T-helper 1 cell treated with Interleukin-12 subunit alpha and Interleukin-12 subunit beta and Interleukin-4 antibody, amounts not matched to agents 30 μg/mL and 1 μg/mL, for 36 hours (primary cell): ENCODE measurements around the gene CHST15.

Experiments
- H3K27ac Mint-ChIP-seq: one replicate; pipeline ENCODE4 v1.8.0; 2021; ENCODE audit warnings: mild to moderate bottlenecking, mixed read lengths
- H3K27me3 Mint-ChIP-seq: one replicate; pipeline ENCODE4 v1.8.0; 2021; ENCODE audit warnings: low read depth, mixed read lengths
- H3K36me3 Mint-ChIP-seq: one replicate; pipeline ENCODE4 v1.8.0; 2021; ENCODE audit warnings: low read depth, mixed read lengths
- H3K4me1 Mint-ChIP-seq: one replicate; pipeline ENCODE4 v1.8.0; 2021; ENCODE audit warnings: low read depth, mixed read lengths
- H3K4me3 Mint-ChIP-seq: one replicate; pipeline ENCODE4 v1.8.0; 2021; ENCODE audit warnings: mild to moderate bottlenecking, moderate library complexity, mixed read lengths
- H3K9me3 Mint-ChIP-seq: one replicate; pipeline ENCODE4 v1.8.0; 2021; ENCODE audit warnings: mixed read lengths

CHST15 gene

DNA sequence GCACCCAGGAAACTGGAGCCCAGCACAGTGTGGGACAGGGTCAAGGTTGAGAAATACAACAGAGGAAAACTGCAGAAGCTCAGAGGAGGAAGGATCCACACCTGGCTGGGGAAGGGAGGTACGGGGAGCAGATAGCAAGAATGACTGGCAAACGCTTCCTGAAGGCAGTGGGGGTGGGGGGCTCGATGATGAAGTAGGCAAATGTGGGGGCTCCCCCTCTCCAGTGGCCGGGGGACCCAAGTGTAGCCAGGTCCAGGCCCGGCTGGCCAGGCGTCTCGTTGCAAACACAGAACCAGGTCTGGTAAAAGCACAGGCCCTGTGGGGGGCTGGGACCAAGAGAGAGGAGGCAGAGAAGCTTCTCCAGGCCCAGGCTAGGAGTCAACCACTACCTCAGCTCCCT, 7.7 kb downstream of the CHST15 start:
- no peak overlapping the region for H3K4me3 Mint-ChIP-seq
- no peaks in the 10 kb centered on the region for H3K4me1 Mint-ChIP-seq
- H3K27ac Mint-ChIP-seq: no peak overlapping the region
- peaks cover 38% of the 10 kb centered on the region for H3K27me3 Mint-ChIP-seq
- no peaks in the 10 kb centered on the region for H3K9me3 Mint-ChIP-seq
- no peaks in the 10 kb centered on the region for H3K36me3 Mint-ChIP-seq

DNA sequence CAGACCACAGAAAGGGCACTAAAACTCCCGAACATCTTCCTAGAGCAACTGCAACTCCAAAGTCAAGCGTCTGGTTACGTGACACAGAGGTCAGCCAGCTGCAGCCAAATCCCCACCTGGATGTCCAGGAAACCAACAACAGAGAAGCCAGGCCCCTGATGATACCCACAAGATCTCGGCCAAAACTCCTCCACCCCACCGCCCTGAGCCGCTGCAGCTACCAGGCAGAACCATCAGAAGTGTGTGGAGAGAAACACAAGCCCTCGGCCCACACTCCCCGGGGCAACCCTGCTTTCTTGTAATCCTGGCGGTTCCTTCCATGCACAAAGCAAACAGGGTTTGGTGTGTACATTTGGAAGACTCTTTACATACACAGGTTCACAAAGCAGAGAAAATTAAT, 8.7 kb downstream of the CHST15 start:
- no peak overlapping the region for H3K27ac Mint-ChIP-seq

DNA sequence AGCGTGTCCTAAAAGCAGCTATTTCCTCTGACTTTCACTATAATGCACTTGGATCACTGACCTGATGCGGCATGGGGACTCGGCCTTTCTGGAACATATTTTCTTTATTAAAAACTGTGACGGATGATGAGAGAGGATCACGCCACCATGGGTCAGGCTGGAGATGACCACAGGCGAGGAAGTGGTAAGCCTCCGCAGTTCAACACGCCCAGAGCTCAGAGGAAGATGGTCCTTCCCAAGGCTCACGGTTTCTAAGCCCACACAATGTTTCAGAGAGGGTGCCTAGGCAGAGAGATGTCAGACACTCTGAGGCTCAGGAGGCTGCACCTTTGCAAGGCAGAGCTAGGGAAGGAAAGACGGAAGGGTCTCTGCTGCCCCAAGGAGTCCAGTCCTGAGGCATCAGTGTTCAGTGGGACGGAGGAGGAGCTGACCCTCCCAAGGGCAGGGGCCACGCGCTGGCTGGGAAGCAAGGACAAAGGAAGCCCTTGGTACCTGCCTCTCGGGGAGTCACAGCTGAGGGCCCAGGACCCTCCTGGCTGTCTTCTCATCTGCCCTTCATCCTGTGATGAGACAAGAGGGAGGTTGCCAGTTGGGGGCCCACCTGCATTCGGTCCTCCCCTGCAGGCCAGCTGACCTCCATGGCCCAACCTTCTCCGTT, 9.5 kb downstream of the CHST15 start:
- H3K27ac Mint-ChIP-seq: no peak overlapping the region
- H3K9me3 Mint-ChIP-seq: no peaks in the 10 kb centered on the region
- H3K4me3 Mint-ChIP-seq: no peak overlapping the region
- no peaks in the 10 kb centered on the region for H3K36me3 Mint-ChIP-seq
- H3K4me1 Mint-ChIP-seq: no peaks in the 10 kb centered on the region
- peaks cover 21% of the 10 kb centered on the region for H3K27me3 Mint-ChIP-seq

More for the DNA sequence above, 8.7 kb downstream of the CHST15 start:
- Mint-ChIP-seq H3K27me3 (peaks cover 30% of the 10 kb centered on the region), H3K9me3 (no peaks in the 10 kb centered on the region), H3K4me3 (no peak overlapping the region), H3K36me3 (no peaks in the 10 kb centered on the region), H3K4me1 (no peaks in the 10 kb centered on the region)

DNA sequence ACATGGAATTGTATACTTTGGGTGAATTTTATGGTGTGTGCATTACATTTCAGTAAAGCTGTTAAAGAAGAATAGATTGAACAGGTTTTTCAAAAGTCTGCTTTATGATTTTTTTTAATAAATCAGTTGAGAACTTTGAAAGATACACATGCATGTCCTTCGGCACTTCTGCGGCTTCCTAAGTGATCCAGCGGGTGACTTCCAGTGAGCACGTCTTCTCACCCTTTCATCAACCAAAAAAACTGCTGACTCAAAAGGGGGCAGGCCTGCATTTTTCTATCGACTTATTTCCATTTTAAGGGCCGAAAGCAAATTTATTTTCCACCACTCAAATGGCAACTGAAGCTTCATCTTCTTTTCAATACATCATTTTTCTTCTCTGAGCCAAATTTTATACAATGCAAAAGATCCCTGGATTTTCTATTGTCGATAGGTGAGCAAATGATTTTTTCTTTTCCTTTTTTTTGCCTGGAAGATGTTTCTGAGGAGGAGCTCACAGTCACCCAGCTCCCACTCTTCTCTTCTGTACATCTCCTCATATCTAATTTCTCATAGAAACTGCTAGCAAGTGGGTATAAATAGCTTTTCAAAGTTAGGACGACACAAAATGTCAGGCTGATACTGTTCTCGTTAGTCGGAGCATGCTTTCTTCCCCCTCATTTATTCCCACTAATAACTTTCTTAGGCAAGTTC, 10.2 kb downstream of the CHST15 start:
- no peaks in the 10 kb centered on the region for H3K36me3 Mint-ChIP-seq
- H3K4me1 Mint-ChIP-seq: no peaks in the 10 kb centered on the region
- H3K27ac Mint-ChIP-seq: no peak overlapping the region
- no peak overlapping the region for H3K4me3 Mint-ChIP-seq
- H3K9me3 Mint-ChIP-seq: no peaks in the 10 kb centered on the region
- peaks cover 15% of the 10 kb centered on the region for H3K27me3 Mint-ChIP-seq

DNA sequence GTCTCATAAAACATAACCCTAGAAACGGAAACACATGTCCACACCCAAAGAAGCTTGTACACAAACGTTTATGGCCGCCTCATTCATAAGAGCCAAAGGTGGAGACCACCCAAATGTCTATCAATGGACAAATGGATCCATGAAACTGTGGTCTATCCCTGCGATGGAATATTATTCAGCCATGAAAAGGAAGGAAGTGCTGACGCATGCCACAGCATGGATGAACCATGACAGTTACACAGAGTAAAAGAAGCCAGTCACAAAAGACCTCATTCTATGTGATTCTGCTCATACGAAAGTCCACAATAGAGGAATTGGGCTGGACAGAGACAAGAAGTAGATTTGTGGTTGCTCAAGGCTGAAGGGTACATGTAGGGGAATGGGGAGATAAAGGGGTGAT, 10.8 kb downstream of the CHST15 start:
- H3K27ac Mint-ChIP-seq: no peak overlapping the region
- H3K4me3 Mint-ChIP-seq: no peak overlapping the region
- no peaks in the 10 kb centered on the region for H3K36me3 Mint-ChIP-seq
- H3K9me3 Mint-ChIP-seq: no peaks in the 10 kb centered on the region
- H3K27me3 Mint-ChIP-seq: peaks cover 13% of the 10 kb centered on the region
- no peaks in the 10 kb centered on the region for H3K4me1 Mint-ChIP-seq

DNA sequence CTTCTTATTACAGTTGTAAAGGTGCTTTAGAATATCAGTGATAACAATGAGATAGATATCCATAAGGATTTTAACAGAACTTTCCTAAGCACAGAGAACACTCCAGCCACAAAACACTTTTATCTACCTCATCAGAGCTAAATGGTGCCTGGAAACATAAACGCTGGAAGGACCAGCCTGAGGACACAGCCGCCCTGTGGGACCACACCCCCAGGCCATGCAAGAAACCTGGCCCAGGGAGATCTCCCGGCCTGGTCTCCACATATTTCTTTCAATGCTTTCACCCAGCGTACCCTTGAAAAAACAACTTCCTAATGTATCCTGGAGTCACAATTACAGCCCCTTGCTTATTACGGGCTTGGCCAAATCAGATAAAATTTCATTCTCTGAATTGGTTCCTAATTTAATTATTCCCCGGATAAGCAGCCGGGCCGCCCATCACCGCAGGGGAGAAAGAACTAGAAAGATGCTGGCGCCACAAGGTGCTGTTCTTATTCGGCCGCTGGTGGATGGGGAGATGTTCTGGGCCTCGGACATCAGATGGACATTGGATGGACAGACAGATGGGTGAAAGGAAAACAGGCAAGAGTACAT, 11.8 kb downstream of the CHST15 start:
- Mint-ChIP-seq H3K36me3 (no peaks in the 10 kb centered on the region), H3K9me3 (no peaks in the 10 kb centered on the region), H3K27me3 (peaks cover 13% of the 10 kb centered on the region), H3K27ac (no peak overlapping the region), H3K4me1 (no peaks in the 10 kb centered on the region), H3K4me3 (no peak overlapping the region)

- H3K27me3 Mint-ChIP-seq: peaks cover 13% of the 10 kb centered on the region
- H3K9me3 Mint-ChIP-seq: no peaks in the 10 kb centered on the region
- peaks cover under 1% of the 10 kb centered on the region for H3K4me1 Mint-ChIP-seq
- no peaks in the 10 kb centered on the region for H3K36me3 Mint-ChIP-seq
- H3K27ac Mint-ChIP-seq: no peak overlapping the region
- H3K4me3 Mint-ChIP-seq: no peak overlapping the region
Measured at GRCh38 chr10:124079864-124080263, 13.5 kb downstream of the CHST15 start.

DNA sequence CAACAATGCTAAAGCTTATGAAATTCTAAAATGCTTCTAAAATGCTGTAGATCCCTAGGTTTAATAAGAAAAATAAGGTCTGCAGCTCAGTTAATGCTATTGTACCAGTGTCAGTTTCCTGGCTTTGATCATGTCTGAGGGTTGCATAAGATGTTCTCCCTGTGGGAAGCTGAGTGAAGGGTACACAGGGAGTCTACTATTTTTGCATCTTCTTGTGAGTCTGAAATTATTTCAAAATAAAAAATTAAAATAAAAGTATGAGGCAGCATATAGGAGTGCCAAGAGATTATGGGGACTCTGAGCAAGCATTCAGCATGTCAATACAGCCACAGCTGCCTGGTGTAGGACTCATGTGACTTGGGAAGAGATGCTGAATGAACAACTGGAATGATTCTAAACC, 14.7 kb downstream of the CHST15 start:
- Mint-ChIP-seq H3K9me3 (no peaks in the 10 kb centered on the region), H3K36me3 (no peaks in the 10 kb centered on the region), H3K4me3 (no peak overlapping the region), H3K27me3 (peaks cover 10% of the 10 kb centered on the region), H3K27ac (no peak overlapping the region), H3K4me1 (peaks cover 6% of the 10 kb centered on the region)

DNA sequence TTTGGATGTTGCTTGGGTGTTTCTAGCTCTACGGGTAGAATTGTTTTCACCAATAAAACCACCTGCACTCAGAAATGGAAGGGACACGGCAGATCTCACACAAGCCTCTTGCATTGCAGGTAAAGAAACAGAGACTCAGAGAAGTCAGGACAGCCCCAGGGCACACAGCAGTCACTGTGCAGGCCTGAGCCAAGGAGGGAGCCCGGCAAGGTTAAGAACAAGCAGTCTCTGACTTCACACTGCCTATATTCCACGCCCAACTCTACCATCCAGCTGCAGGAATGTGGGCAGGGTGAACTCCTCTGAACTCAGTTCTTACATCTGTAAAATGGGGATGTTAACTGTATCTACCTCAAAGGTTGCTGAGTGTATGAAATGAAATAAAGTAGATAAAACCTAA, 15.4 kb downstream of the CHST15 start:
- no peak overlapping the region for H3K27ac Mint-ChIP-seq
- H3K4me1 Mint-ChIP-seq: peaks cover 6% of the 10 kb centered on the region
- peaks cover 13% of the 10 kb centered on the region for H3K27me3 Mint-ChIP-seq
- no peak overlapping the region for H3K4me3 Mint-ChIP-seq
- no peaks in the 10 kb centered on the region for H3K36me3 Mint-ChIP-seq
- H3K9me3 Mint-ChIP-seq: no peaks in the 10 kb centered on the region

DNA sequence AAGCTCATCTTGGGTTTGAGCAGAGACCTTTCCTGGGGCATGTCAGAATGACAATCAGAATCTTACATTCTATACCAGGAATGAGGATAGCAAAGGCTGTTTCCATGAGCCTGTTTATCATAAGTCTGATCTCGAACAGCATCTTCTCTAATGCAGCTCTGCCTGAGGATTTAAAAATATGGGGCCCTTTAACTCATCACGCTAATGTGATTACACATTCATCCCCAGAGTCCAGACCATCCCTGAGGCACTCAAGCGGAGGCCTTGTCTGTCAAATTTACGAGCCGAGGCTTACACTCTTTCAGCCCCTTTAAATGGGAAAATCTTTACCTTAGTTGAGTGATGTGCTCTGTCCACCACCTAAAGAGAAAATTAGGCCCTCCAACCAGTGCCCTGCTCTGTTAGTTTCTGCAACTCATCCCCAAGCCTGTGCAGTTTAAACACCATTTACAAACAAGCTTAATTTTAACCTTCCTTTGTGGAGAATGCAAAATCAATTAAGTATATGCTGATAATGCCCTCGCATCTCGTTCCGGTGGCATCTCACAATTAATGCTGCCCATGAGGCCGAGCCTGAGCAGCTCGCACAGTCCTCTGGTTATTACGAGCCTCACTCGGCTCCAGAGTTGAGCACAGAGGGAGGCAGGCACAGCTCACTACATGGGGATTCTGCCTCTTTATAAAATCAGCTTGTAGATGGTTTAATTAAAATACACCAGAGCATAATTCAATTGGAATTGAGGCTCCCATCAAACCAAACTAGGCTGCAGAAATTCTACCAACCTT, 16.0 kb downstream of the CHST15 start:
- Mint-ChIP-seq H3K27me3 (peaks cover 14% of the 10 kb centered on the region), H3K9me3 (no peaks in the 10 kb centered on the region), H3K36me3 (no peaks in the 10 kb centered on the region), H3K27ac (no peak overlapping the region), H3K4me3 (no peak overlapping the region), H3K4me1 (peaks cover 6% of the 10 kb centered on the region)

- peaks cover 12% of the 10 kb centered on the region for H3K4me1 Mint-ChIP-seq
- H3K4me3 Mint-ChIP-seq: no peak overlapping the region
- H3K27ac Mint-ChIP-seq: no peak overlapping the region
- no peaks in the 10 kb centered on the region for H3K36me3 Mint-ChIP-seq
- no peaks in the 10 kb centered on the region for H3K9me3 Mint-ChIP-seq
- H3K27me3 Mint-ChIP-seq: peaks cover 22% of the 10 kb centered on the region
Measured at GRCh38 chr10:124076148-124076733, 17.2 kb downstream of the CHST15 start.

DNA sequence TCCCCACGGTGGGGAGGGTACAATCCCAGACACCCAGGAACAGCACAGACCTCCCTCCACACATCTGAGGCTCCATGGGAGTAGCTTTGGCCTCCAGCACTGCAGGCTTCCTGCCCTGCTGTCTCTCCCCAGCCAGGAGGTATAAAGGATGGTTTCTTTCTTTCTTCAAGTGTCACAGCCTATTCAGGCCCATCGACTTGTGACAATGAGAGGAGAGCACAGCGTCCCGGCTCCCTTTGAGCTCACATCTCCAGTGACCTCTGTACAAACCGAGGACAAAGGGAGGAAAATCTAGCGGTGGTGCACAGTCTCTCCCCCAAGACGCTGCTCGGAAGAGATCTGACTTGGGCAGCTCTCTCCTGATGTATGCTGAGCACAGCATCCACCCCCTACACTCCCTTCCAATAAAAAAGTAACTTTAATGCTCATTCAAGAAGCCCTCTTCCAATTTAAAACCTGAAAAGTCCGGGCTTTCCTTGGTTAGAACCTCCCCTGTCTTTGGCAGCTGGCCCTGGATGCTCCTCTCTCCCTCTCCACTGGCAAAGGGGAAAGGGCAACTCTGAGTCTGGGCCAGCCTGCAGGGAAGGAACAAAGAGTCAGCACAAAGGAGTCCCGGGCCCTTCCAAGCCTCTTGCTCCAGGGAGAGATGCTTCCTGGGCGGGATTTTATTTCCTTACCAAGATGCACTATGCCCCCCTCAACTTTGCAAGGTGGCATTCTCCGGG, 18.0 kb downstream of the CHST15 start:
- H3K27me3 Mint-ChIP-seq: peaks cover 18% of the 10 kb centered on the region

GRCh38 chr10:124074501-124075109, 18.8 kb downstream of the CHST15 start:
- Mint-ChIP-seq H3K27me3 (peaks cover 18% of the 10 kb centered on the region), H3K36me3 (no peaks in the 10 kb centered on the region), H3K4me1 (peaks cover 12% of the 10 kb centered on the region), H3K4me3 (peak overlapping the region; percentile 15), H3K9me3 (no peaks in the 10 kb centered on the region), H3K27ac (peak overlapping the region; percentile 10)

More for the DNA sequence above, 18.0 kb downstream of the CHST15 start:
- no peak overlapping the region for H3K27ac Mint-ChIP-seq
- H3K4me3 Mint-ChIP-seq: no peak overlapping the region
- H3K36me3 Mint-ChIP-seq: no peaks in the 10 kb centered on the region
- H3K4me1 Mint-ChIP-seq: peaks cover 12% of the 10 kb centered on the region
- no peaks in the 10 kb centered on the region for H3K9me3 Mint-ChIP-seq
